Smooth muscle cell of the brain vasculature (primary cell): Measurements from ENCODE around the gene ZNF346.
"Not testable (repeated sequence)": the region's sequence is repeated elsewhere in the genome, so short reads cannot be mapped to it uniquely, and the experiment has no call there.

Experiments
- DNase-seq: peaks from one replicate; pipeline ENCODE4 v3.0.0-alpha.2; 2012; ENCODE audit warnings: low read depth, low spot score

The ZNF346 gene

GRCh38 chr5:177008716-177009115, 13.8 kb upstream of the ZNF346 start:
- DNase-seq: no peak

- no peak for DNase-seq
Measured at GRCh38 chr5:177010153-177010552, 12.3 kb upstream of the ZNF346 start.

GRCh38 chr5:177015156-177015555, 7.3 kb upstream of the ZNF346 start:
- no peak for DNase-seq

- no peak for DNase-seq
Measured at GRCh38 chr5:177018341-177018740, 4.2 kb upstream of the ZNF346 start.

- DNase-seq: no peak
Measured at GRCh38 chr5:177020033-177020432, 2.5 kb upstream of the ZNF346 start.

GRCh38 chr5:177023303-177023664, 788 bp downstream of the ZNF346 start:
- DNase-seq: no peak

GRCh38 chr5:177024559-177024958, 2.1 kb downstream of the ZNF346 start:
- DNase-seq: no peak

- DNase-seq: no peak
Measured at GRCh38 chr5:177025101-177025601, 2.7 kb downstream of the ZNF346 start.

GRCh38 chr5:177027665-177028064, 5.2 kb downstream of the ZNF346 start:
- DNase-seq: no peak

GRCh38 chr5:177029498-177029897, 7.0 kb downstream of the ZNF346 start:
- DNase-seq: no peak

GRCh38 chr5:177035976-177036375, 13.5 kb downstream of the ZNF346 start:
- peak; percentile 77 for DNase-seq

GRCh38 chr5:177036443-177036842, 13.9 kb downstream of the ZNF346 start:
- DNase-seq: no peak

GRCh38 chr5:177036921-177037320, 14.4 kb downstream of the ZNF346 start:
- DNase-seq: no peak

- DNase-seq: no peak
Measured at GRCh38 chr5:177040814-177041420, 18.4 kb downstream of the ZNF346 start.

GRCh38 chr5:177041936-177042335, 19.4 kb downstream of the ZNF346 start:
- DNase-seq: no peak

GRCh38 chr5:177043114-177043513, 20.6 kb downstream of the ZNF346 start:
- DNase-seq: no peak

- no peak for DNase-seq
Measured at GRCh38 chr5:177043958-177044357, 21.5 kb downstream of the ZNF346 start.

GRCh38 chr5:177044641-177045040, 22.1 kb downstream of the ZNF346 start:
- DNase-seq: no peak

- no peak for DNase-seq
Measured at GRCh38 chr5:177045631-177046030, 23.1 kb downstream of the ZNF346 start.

GRCh38 chr5:177048531-177048930, 26.0 kb downstream of the ZNF346 start:
- DNase-seq: not testable (repeated sequence)

GRCh38 chr5:177049285-177049684, 26.8 kb downstream of the ZNF346 start:
- DNase-seq: no peak

- DNase-seq: no peak
Measured at GRCh38 chr5:177064500-177065277, 42.2 kb downstream of the ZNF346 start.

- no peak for DNase-seq
Measured at GRCh38 chr5:177065491-177065890, 43.0 kb downstream of the ZNF346 start.
